Activated CD8-positive, alpha-beta memory T cell treated with anti-CD3 and anti-CD28 coated beads for 1 hour (primary cell): Measurements from ENCODE around the gene HTR5A.

ENCODE experiments used
- DNase-seq, 2 donors: peaks; one replicate each; pipeline ENCODE4 v3.0.0-alpha.2; 2020; ENCODE audit warnings: low read depth in 1 of 2; ENCODE audit errors: extremely low read depth in 1 of 2

The HTR5A gene

GRCh38 chr7:155136619-155137243 lies 66.6 kb downstream of the HTR5A start:
- DNase-seq = no peak
